ENCODE measurements around the gene LRFN2.

LRFN2 gene

DNA sequence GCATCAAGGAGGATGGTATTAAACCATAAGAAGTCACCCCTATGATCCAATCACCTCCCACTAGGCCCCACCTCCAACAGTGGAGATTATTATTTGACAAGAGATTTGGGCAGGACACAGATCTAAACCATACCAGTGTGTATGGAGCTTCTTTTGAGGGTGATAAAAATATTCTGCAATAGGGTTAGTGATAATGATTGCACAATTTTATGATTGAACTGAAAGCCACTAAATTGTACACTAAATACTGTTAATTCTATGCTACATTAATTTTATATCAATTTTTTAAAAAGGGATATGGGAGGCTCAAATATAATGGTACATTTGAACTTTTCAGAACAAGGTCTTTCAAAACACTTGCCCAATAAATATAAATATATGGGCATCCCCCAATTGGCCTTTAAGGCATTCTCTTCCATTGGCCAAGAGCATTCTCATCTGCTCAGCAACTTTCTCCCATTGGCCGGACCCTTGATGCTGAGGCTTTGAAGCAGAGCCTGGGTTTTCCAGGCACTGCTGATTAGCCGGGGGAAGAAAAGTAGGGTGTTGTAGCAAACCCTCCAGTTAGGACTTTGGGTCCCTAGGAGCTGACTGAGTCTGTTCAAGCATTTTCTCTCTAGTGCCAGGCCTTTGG lies 209.9 kb downstream of the LRFN2 start:
- H3K4me3 ChIP-seq (ENCODE audit: low read depth, low read length), result no peak overlapping the region
- TF ChIP-seq, protein P1, sequence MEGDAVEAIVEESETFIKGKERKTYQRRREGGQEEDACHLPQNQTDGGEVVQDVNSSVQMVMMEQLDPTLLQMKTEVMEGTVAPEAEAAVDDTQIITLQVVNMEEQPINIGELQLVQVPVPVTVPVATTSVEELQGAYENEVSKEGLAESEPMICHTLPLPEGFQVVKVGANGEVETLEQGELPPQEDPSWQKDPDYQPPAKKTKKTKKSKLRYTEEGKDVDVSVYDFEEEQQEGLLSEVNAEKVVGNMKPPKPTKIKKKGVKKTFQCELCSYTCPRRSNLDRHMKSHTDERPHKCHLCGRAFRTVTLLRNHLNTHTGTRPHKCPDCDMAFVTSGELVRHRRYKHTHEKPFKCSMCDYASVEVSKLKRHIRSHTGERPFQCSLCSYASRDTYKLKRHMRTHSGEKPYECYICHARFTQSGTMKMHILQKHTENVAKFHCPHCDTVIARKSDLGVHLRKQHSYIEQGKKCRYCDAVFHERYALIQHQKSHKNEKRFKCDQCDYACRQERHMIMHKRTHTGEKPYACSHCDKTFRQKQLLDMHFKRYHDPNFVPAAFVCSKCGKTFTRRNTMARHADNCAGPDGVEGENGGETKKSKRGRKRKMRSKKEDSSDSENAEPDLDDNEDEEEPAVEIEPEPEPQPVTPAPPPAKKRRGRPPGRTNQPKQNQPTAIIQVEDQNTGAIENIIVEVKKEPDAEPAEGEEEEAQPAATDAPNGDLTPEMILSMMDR (IDR thresholded peaks at IDR 0.05; ENCODE audit: low read depth, low read length), result no peak

DNA sequence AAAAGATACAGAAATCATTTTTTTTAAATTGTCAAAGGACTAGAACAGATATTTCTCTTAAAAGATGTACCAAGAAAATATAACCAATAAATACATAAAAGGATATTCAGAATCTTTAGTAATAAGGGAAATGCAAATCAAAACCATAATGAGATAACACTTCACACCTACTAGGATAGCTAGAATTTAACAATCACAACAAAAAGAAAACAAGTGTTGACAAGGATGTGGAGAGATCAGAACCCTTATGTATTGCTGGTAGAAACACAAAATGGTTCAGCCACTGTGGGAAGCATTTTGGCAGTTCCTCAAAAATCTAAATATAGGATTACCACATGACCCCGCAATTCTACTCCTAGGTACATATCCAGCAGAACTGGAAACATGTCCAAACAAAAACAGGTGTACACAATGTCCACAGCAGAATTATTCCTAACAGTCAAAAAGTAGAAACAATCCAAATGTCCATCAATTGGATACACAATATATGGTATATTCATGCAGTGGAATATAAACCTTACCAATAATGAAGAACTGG lies 211.0 kb downstream of the LRFN2 start:
- TF ChIP-seq, protein P1 (IDR thresholded peaks at IDR 0.05; ENCODE audit: low read depth, low read length), result no peak
- no peak overlapping the region for H3K4me3 ChIP-seq (ENCODE audit: low read depth, low read length)

DNA sequence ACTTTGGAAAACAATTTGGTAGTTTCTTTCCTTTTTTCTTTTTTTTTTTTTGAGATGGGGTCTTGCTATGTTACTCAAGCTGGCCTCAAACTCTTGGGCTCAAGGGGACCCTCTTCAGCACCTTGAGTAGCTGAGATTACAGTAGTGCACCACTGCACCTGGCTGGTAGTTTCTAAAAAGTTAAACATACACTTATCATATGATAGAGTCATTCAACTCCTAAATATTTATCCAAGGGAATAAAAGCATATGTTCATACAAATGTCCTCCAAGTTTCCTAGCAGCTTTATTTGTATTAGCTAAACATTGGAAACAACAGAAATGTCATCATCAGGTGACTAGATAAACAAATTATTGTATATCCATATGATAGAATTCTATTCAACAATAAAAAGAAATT lies 213.9 kb downstream of the LRFN2 start:
- TF ChIP-seq, protein P1 (IDR thresholded peaks at IDR 0.05; ENCODE audit: low read depth, low read length), result no peak
- H3K4me3 ChIP-seq (ENCODE audit: low read depth, low read length), result no peak overlapping the region

DNA sequence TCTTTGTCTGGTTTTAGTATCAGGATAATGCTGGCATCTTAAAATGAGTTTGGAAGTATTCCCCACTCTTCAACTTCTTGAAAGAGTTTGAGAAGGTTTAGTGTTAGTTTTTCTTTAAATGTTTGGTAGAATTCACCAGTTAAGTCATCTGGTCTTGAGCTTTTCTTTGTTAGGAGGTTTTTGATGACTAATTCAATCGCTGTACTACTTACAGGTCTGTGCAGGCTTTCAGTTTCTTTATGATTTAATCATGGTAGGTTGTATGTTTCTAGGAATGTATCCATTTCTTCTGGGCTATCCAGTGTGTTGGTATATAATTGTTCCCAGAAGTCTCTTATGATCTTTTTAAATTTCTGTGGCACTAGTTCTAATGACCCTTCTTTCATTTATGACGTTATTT lies 215.5 kb downstream of the LRFN2 start:
- no peak overlapping the region for H3K4me3 ChIP-seq (ENCODE audit: low read depth, low read length)
- TF ChIP-seq, protein P1 (IDR thresholded peaks at IDR 0.05; ENCODE audit: low read depth, low read length), result no peak

DNA sequence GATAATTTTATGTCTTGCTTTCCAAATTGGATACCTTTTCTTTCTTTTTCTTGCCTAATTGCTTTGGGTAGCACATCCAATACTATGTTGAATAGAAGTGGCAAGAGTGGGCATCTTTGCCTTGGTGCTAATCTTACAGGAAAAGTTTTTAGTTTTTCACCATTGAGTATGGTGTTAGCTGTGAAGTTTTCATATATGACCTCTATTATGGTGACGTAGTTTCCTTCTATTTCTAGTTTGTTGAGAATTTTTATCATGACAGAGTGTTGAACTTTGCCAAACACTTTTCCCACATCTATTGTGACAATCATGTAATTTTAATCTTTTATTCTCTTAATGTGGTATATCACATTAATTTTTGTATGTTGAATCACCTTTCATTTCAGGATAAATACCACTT lies 216.1 kb downstream of the LRFN2 start:
- no peak overlapping the region for H3K4me3 ChIP-seq (ENCODE audit: low read depth, low read length)
- TF ChIP-seq, protein P1 (IDR thresholded peaks at IDR 0.05; ENCODE audit: low read depth, low read length), result no peak

DNA sequence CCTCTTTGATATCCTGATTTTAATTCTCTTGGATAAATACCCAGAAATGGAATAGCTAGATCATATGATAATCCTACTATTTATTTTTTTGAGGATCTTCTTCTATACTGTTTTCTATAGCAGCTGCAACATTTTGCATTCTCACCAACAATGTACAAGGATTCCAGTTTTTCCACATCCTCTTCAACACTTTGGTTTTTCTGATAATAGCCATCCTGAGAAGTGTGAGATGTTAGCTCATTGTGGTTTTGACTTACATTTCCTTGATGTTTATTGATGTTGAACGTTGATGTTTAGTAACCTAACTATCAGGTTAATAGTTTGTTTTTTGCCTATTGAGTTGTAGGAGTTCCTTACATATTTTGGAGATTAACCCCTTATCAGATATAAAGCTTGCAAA lies 217.3 kb downstream of the LRFN2 start:
- TF ChIP-seq, protein P1 (IDR thresholded peaks at IDR 0.05; ENCODE audit: low read depth, low read length), result no peak
- H3K4me3 ChIP-seq (ENCODE audit: low read depth, low read length), result no peak overlapping the region

DNA sequence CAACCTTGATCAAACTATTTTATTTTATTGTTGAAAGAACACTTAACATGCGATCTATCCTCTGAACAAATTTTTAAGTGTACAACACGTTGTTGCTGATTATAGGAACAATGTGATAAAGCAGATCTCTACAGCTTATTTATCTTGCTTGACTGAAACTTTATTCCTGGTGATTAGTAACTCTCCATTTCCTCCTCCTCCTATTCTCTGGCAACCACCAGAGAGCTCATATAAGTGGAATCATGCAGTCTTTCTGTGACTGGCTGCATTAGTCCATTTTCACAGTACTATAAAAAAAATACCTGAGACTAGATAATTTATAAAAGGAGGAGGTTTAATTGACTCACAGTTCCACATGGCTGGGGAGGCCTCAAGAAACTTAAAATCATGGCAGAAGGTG lies 218.1 kb downstream of the LRFN2 start:
- H3K4me3 ChIP-seq (ENCODE audit: low read depth, low read length), result no peak overlapping the region
- TF ChIP-seq, protein P1 (IDR thresholded peaks at IDR 0.05; ENCODE audit: low read depth, low read length), result no peak

Data from WI38 (cell line).